HCT116 (cell line): ENCODE measurements around the gene FGD5. TPM values are rescaled to one million over a fixed set of nuclear protein-coding genes. Genes with fewer than 3 reads are reported as not detected.
A peak's percentile ranks its signal among the peaks of the same experiment; 100 is the strongest.

Source experiments
- ATAC-seq: fragments of 200-7000 bp; cut with Tn5 transposase; 2 replicates; pipeline ENCODE4 v1.9.1; 2020; ENCODE audit warnings: mild to moderate bottlenecking, moderate library complexity
- BruUV-seq: library from RNA; stranded (reverse); fragments of 400-500 nt; replicated peaks from 2 replicates; lab custom pipeline; 2021; lab: Mats Ljungman, UMichigan
- CTCF ChIA-PET: fragments of 300-600 bp; sonication (Branson Sonifier 250); formaldehyde crosslinking; loops from one replicate; lab custom pipeline; 2021; ENCODE audit warnings: antibody characterized with exemption; lab: Charles Lee
- POLR2A ChIA-PET: fragments of 300-600, 350-600 bp; sonication (Branson Sonifier 250); formaldehyde crosslinking; loops from one replicate; lab custom pipeline; 2021; ENCODE audit warnings: antibody characterized with exemption; lab: Charles Lee
- RAD21 ChIA-PET, 2 experiments: fragments of 300-600 bp; sonication (Branson Sonifier 250); formaldehyde crosslinking; loops; one replicate each; lab custom pipeline; 2023; ENCODE audit warnings: low total read pairs in 2 of 2; ENCODE audit not compliant: uncharacterized antibody in 2 of 2, unreplicated experiment in 2 of 2, low non-redundant PET in 1 of 2; lab: Charles Lee
- DNase-seq: peaks from one replicate; pipeline ENCODE4 v3.0.0-alpha.2; 2010; ENCODE audit warnings: low read depth, low spot score
- H2AFZ ChIP-seq: fragments of 200-600 bp; shearing (Covaris generic), sonication (generic); 2 replicates; pipeline ENCODE4 v1.6.1; 2017; ENCODE audit warnings: low read depth, mixed run types, mixed read lengths, antibody characterized with exemption, low read length; ENCODE audit not compliant: poor library complexity, severe bottlenecking
- H3K27ac ChIP-seq: 2 replicates; pipeline ENCODE4 v1.5.1; 2012; ENCODE audit warnings: low read depth, low read length
- H3K27me3 ChIP-seq: fragments of 200-600 bp; sonication (generic); 2 replicates; pipeline ENCODE4 v1.6.1; 2016; ENCODE audit warnings: mixed run types, low read length, mixed read lengths; ENCODE audit not compliant: insufficient read depth
- H3K36me3 ChIP-seq, 2 experiments: fragments of 200-500 bp in 1 of 2; fragments of 200-600 bp in 1 of 2; sonication (Bioruptor generic) in 1 of 2; sonication (generic) in 1 of 2; 2 replicates each; pipeline versions ENCODE4 v1.5.1 to v1.6.1; 2014 to 2016; ENCODE audit warnings: low read length in 2 of 2, inconsistent platforms in 1 of 2, mixed read lengths in 1 of 2, mixed run types in 1 of 2; ENCODE audit not compliant: insufficient read depth in 2 of 2, control insufficient read depth in 1 of 2
- H3K4me1 ChIP-seq, 2 experiments: fragments of 200-600 bp in 1 of 2; sonication (generic) in 1 of 2; 2 replicates each; pipeline versions ENCODE4 v1.5.1 to v1.6.1; 2012 to 2017; ENCODE audit warnings: low read length in 2 of 2, inconsistent platforms in 1 of 2, mild to moderate bottlenecking in 1 of 2, mixed read lengths in 1 of 2, mixed run types in 1 of 2, moderate library complexity in 1 of 2; ENCODE audit not compliant: insufficient read depth in 2 of 2, control insufficient read depth in 1 of 2
- H3K4me2 ChIP-seq: fragments of 200-600 bp; sonication (generic); 2 replicates; pipeline ENCODE4 v1.6.1; 2017; ENCODE audit warnings: mixed run types, low read length, mixed read lengths
- H3K4me3 ChIP-seq, 2 experiments: fragments of 200-600 bp in 1 of 2; sonication (generic) in 1 of 2; replicated peaks in 1 of 2; 2 replicates each; pipeline ENCODE4 v1.5.1; 2011 to 2016; ENCODE audit warnings: low read length in 2 of 2, control low read depth in 1 of 2, low read depth in 1 of 2, mild to moderate bottlenecking in 1 of 2, mixed read lengths in 1 of 2, mixed run types in 1 of 2
- H3K79me2 ChIP-seq: fragments of 200-600 bp; sonication (generic); 2 replicates; pipeline ENCODE4 v1.6.1; 2017; ENCODE audit warnings: mild to moderate bottlenecking, mixed run types, low read length, moderate library complexity, mixed read lengths; ENCODE audit not compliant: insufficient read depth
- H3K9ac ChIP-seq: fragments of 200-600 bp; sonication (generic); 2 replicates; pipeline ENCODE4 v1.6.1; 2016; ENCODE audit warnings: low read length, mixed read lengths
- H3K9me2 ChIP-seq: fragments of 200-600 bp; sonication (generic), shearing (Covaris generic); 2 replicates; pipeline ENCODE4 v1.6.1; 2017; ENCODE audit warnings: mixed run types, mild to moderate bottlenecking, moderate library complexity; ENCODE audit not compliant: insufficient read depth
- H3K9me3 ChIP-seq, 2 experiments: fragments of 200-500 bp in 1 of 2; fragments of 200-600 bp in 1 of 2; sonication (Bioruptor generic) in 1 of 2; sonication (generic) in 1 of 2; 2 replicates each; pipeline ENCODE4 v1.6.1; 2014 to 2017; ENCODE audit warnings: low read length in 2 of 2, mixed read lengths in 2 of 2, inconsistent platforms in 1 of 2, low read depth in 1 of 2, mild to moderate bottlenecking in 1 of 2, mixed run types in 1 of 2, moderate library complexity in 1 of 2; ENCODE audit not compliant: control insufficient read depth in 1 of 2, insufficient read depth in 1 of 2
- H4K20me1 ChIP-seq: fragments of 200-600 bp; sonication (generic), shearing (Covaris generic); 2 replicates; pipeline ENCODE4 v1.6.1; 2017; ENCODE audit warnings: mixed run types, mild to moderate bottlenecking, moderate library complexity; ENCODE audit not compliant: insufficient read depth
- CBX3 ChIP-seq: IDR thresholded peaks from 2 replicates; pipeline ENCODE4 v1.6.1; 2012; ENCODE audit warnings: low read depth
- CEBPB ChIP-seq: IDR thresholded peaks from 2 replicates; pipeline ENCODE4 v1.6.1; 2012; ENCODE audit warnings: low read depth
- ELF1 ChIP-seq: IDR thresholded peaks from 2 replicates; pipeline ENCODE4 v1.6.1; 2012; ENCODE audit warnings: low read depth, borderline replicate concordance
- EZH2 ChIP-seq: fragments of 200-600 bp; sonication (generic); IDR thresholded peaks from 2 replicates; pipeline ENCODE4 v1.6.1; 2017; ENCODE audit warnings: antibody characterized with exemption, mixed run types
- EZH2phosphoT487 ChIP-seq: fragments of 200-600 bp; IDR thresholded peaks from 2 replicates; pipeline ENCODE4 v1.6.1; 2018; ENCODE audit warnings: antibody characterized with exemption, borderline replicate concordance
- FOSL1 ChIP-seq: IDR thresholded peaks from 2 replicates; pipeline ENCODE4 v1.6.1; 2012; ENCODE audit warnings: low read depth
- POLR2A ChIP-seq: IDR thresholded peaks from 2 replicates; pipeline ENCODE4 v1.7.0; 2011; ENCODE audit warnings: borderline replicate concordance; ENCODE audit not compliant: insufficient read depth, insufficient read length; ENCODE audit errors: extremely low read depth
- POLR2AphosphoS5 ChIP-seq: IDR thresholded peaks from 2 replicates; pipeline ENCODE4 v1.6.1; 2011; ENCODE audit warnings: mild to moderate bottlenecking, low read depth, low read length, moderate library complexity
- RAD21 ChIP-seq: IDR thresholded peaks from 2 replicates; pipeline ENCODE4 v1.6.1; 2012; ENCODE audit warnings: low read depth, mild to moderate bottlenecking
- SIN3A ChIP-seq: IDR thresholded peaks from 2 replicates; pipeline ENCODE4 v1.6.1; 2012; ENCODE audit warnings: low read depth
- SP1 ChIP-seq: IDR thresholded peaks from 2 replicates; pipeline ENCODE4 v1.6.1; 2012; ENCODE audit warnings: low read depth
- TCF7L2 ChIP-seq: IDR thresholded peaks from 2 replicates; pipeline ENCODE4 v1.7.0; 2011; ENCODE audit warnings: borderline replicate concordance, inconsistent platforms; ENCODE audit not compliant: insufficient read depth, insufficient read length; ENCODE audit errors: extremely low read depth
- YY1 ChIP-seq: IDR thresholded peaks from 2 replicates; pipeline ENCODE4 v1.6.1; 2011; ENCODE audit warnings: low read length, low read depth, moderate library complexity, mild to moderate bottlenecking; ENCODE audit not compliant: insufficient replicate concordance; ENCODE audit errors: extremely low read depth
- ZFX ChIP-seq: fragments of 450-650 bp; IDR thresholded peaks from 2 replicates; pipeline ENCODE4 v1.6.1; 2017
- ZNF274 ChIP-seq: fragments of 200-500 bp; sonication (Bioruptor generic); IDR thresholded peaks from 2 replicates; pipeline ENCODE4 v1.6.1; 2014; ENCODE audit warnings: mild to moderate bottlenecking, low read depth, low read length, inconsistent platforms
- intact Hi-C: fragments of 100-400 bp; cut with micrococcal nuclease; formaldehyde crosslinking; loops from 2 replicates; pipeline ENCODE4 v1.10.0; 2022
- total RNA-seq: library from RNA; stranded (reverse); gene quantifications from one replicate; pipeline ENCODE4 v1.2.1, GENCODE V29; 2021; ENCODE audit not compliant: unreplicated experiment
- TF ChIP-seq, protein P1 (sequence below): IDR thresholded peaks from 2 replicates; pipeline ENCODE4 v1.6.1; 2012
- TF ChIP-seq, protein P2 (sequence below): IDR thresholded peaks from 2 replicates; pipeline ENCODE4 v1.6.1; 2012; ENCODE audit warnings: low read depth

The FGD5 gene
- total RNA-seq, 1 experiment from 2014 or later: 0.22 TPM

- ChIA-PET CTCF (interaction anchor here (0.7 kb wide), 1 partner anchor 103 kb away, joined by 3 read pairs; no protein-coding TSS in a partner anchor), POLR2A (interaction anchor here (1.3 kb wide), 1 partner anchor 116 kb away, joined by 3 read pairs; the partner anchor contains the start of gene MRPS25), RAD21 (no interaction called here)
- no peaks in the 10 kb centered on the region for H3K27me3 ChIP-seq
- peak overlapping the region; percentile 81 for H3K4me2 ChIP-seq
- H3K36me3 ChIP-seq: peaks cover 2 to 12% of the 10 kb centered on the region in 2 experiments; a peak in 3 of 4 replicates
- peak overlapping the region; percentile 49 for H2AFZ ChIP-seq
- peaks cover 9 to 15% of the 10 kb centered on the region in 2 experiments for H3K4me1 ChIP-seq
- H3K9ac ChIP-seq: peak overlapping the region; percentile 76
- DNase-seq (no peak), ATAC-seq (no peak)
- H3K9me3 ChIP-seq: no peaks in the 10 kb centered on the region
- H3K9me2 ChIP-seq: no peaks in the 10 kb centered on the region
- intact Hi-C loops: no loop called here
- peaks cover 78% of the 10 kb centered on the region for H3K79me2 ChIP-seq
- no peak for TF ChIP-seq RAD21
- TF ChIP-seq POLR2A: no peak
- no peak for TF ChIP-seq SP1
- TF ChIP-seq YY1: no peak
- no peak for TF ChIP-seq POLR2AphosphoS5
- TF ChIP-seq SIN3A: no peak
- TF ChIP-seq, protein P1, sequence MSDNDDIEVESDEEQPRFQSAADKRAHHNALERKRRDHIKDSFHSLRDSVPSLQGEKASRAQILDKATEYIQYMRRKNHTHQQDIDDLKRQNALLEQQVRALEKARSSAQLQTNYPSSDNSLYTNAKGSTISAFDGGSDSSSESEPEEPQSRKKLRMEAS: no peak
- TF ChIP-seq CBX3: no peak
- no peak for TF ChIP-seq ELF1
- TF ChIP-seq, all 23 proteins: peak for 0
- BruUV-seq: no TSS peak
- Histone ChIP-seq H3K4me3 (peak overlapping the region; percentile 66 to 79), H3K27ac (peak overlapping the region; percentile 54), H4K20me1 (no peaks in the 10 kb centered on the region)
Observed at GRCh38 chr3:14948609-14949038, 129.9 kb downstream of the FGD5 start.

- peaks cover 2 to 12% of the 10 kb centered on the region in 2 experiments; a peak in 3 of 4 replicates for H3K36me3 ChIP-seq
- H3K9ac ChIP-seq: peak overlapping the region; percentile 76
- no peaks in the 10 kb centered on the region for H3K27me3 ChIP-seq
- BruUV-seq: TSS peak; percentile 67
- H3K27ac ChIP-seq: peak overlapping the region; percentile 54
- H3K9me3 ChIP-seq: no peaks in the 10 kb centered on the region
- H3K4me2 ChIP-seq: peak overlapping the region; percentile 81
- peaks cover 9 to 15% of the 10 kb centered on the region in 2 experiments for H3K4me1 ChIP-seq
- RAD21 ChIA-PET: no interaction called here
- H3K9me2 ChIP-seq: no peaks in the 10 kb centered on the region
- peak overlapping the region; percentile 49 for H2AFZ ChIP-seq
- peak overlapping the region; percentile 66 to 79 for H3K4me3 ChIP-seq
- DNase-seq (no peak), ATAC-seq (no peak)
- H3K79me2 ChIP-seq: peaks cover 79% of the 10 kb centered on the region
- no peaks in the 10 kb centered on the region for H4K20me1 ChIP-seq
- CTCF ChIA-PET: no interaction called here
- POLR2A ChIA-PET: interaction anchor here (1.3 kb wide), 1 partner anchor 116 kb away, joined by 3 read pairs; the partner anchor contains the start of gene MRPS25
- intact Hi-C loops: no loop called here
- TF ChIP-seq ZFX: no peak
- TF ChIP-seq CEBPB: no peak
- TF ChIP-seq POLR2AphosphoS5: no peak
- TF ChIP-seq TCF7L2: no peak
- TF ChIP-seq, protein P1: no peak
- TF ChIP-seq EZH2phosphoT487: no peak
- TF ChIP-seq, protein P2, sequence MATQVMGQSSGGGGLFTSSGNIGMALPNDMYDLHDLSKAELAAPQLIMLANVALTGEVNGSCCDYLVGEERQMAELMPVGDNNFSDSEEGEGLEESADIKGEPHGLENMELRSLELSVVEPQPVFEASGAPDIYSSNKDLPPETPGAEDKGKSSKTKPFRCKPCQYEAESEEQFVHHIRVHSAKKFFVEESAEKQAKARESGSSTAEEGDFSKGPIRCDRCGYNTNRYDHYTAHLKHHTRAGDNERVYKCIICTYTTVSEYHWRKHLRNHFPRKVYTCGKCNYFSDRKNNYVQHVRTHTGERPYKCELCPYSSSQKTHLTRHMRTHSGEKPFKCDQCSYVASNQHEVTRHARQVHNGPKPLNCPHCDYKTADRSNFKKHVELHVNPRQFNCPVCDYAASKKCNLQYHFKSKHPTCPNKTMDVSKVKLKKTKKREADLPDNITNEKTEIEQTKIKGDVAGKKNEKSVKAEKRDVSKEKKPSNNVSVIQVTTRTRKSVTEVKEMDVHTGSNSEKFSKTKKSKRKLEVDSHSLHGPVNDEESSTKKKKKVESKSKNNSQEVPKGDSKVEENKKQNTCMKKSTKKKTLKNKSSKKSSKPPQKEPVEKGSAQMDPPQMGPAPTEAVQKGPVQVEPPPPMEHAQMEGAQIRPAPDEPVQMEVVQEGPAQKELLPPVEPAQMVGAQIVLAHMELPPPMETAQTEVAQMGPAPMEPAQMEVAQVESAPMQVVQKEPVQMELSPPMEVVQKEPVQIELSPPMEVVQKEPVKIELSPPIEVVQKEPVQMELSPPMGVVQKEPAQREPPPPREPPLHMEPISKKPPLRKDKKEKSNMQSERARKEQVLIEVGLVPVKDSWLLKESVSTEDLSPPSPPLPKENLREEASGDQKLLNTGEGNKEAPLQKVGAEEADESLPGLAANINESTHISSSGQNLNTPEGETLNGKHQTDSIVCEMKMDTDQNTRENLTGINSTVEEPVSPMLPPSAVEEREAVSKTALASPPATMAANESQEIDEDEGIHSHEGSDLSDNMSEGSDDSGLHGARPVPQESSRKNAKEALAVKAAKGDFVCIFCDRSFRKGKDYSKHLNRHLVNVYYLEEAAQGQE: no peak
- no peak for TF ChIP-seq POLR2A
- no peak for TF ChIP-seq ZNF274
- TF ChIP-seq CBX3: no peak
- no peak for TF ChIP-seq SIN3A
- TF ChIP-seq SP1: no peak
- TF ChIP-seq ELF1: no peak
- TF ChIP-seq RAD21: no peak
- no peak for TF ChIP-seq FOSL1
- TF ChIP-seq EZH2: no peak
Observed at GRCh38 chr3:14949126-14949525, 130.4 kb downstream of the FGD5 start.
